ENCODE results near the gene ME1. TPM values are rescaled to one million over a fixed set of nuclear protein-coding genes. Genes with fewer than 3 reads are reported as not detected.

ME1 gene
- total RNA-seq, 1 donor from 2014 or later, result 88.7 TPM

- H3K9me3 Mint-ChIP-seq (ENCODE audit: low read depth), result no peaks in the 10 kb centered on the region
- no peak for TF ChIP-seq CTCF (IDR thresholded peaks at IDR 0.05)
- peaks cover 38% of the 10 kb centered on the region for H3K4me1 Mint-ChIP-seq (ENCODE audit: low read depth)
- no peak overlapping the region for H3K4me3 Mint-ChIP-seq (ENCODE audit: unreplicated experiment)
- H3K27ac Mint-ChIP-seq (ENCODE audit: unreplicated experiment), result peak overlapping the region; percentile 56
- no peak for DNase-seq (ENCODE audit: low spot score)
- no peaks in the 10 kb centered on the region for H3K27me3 Mint-ChIP-seq (ENCODE audit: low read depth)
- peaks cover 17% of the 10 kb centered on the region for H3K36me3 Mint-ChIP-seq (ENCODE audit: low read depth)
Measured at GRCh38 chr6:83309344-83309743, 121.5 kb downstream of the ME1 start.

GRCh38 chr6:83308833-83309232, 122.0 kb downstream of the ME1 start:
- DNase-seq (ENCODE audit: low spot score), result no peak

GRCh38 chr6:83307849-83308248, 123.0 kb downstream of the ME1 start:
- Mint-ChIP-seq H3K27ac (ENCODE audit: unreplicated experiment) (no peak overlapping the region), H3K4me3 (ENCODE audit: unreplicated experiment) (no peak overlapping the region), H3K27me3 (ENCODE audit: low read depth) (no peaks in the 10 kb centered on the region), H3K36me3 (ENCODE audit: low read depth) (peaks cover 16% of the 10 kb centered on the region), H3K4me1 (ENCODE audit: low read depth) (peaks cover 35% of the 10 kb centered on the region), H3K9me3 (ENCODE audit: low read depth) (no peaks in the 10 kb centered on the region)
- TF ChIP-seq CTCF (IDR thresholded peaks at IDR 0.05), result no peak
- DNase-seq (ENCODE audit: low spot score), result no peak

More at GRCh38 chr6:83308833-83309232, 122.0 kb downstream of the ME1 start:
- Mint-ChIP-seq H3K27ac (ENCODE audit: unreplicated experiment) (peak overlapping the region; percentile 53), H3K27me3 (ENCODE audit: low read depth) (no peaks in the 10 kb centered on the region), H3K4me3 (ENCODE audit: unreplicated experiment) (no peak overlapping the region), H3K4me1 (ENCODE audit: low read depth) (peaks cover 38% of the 10 kb centered on the region), H3K36me3 (ENCODE audit: low read depth) (peaks cover 17% of the 10 kb centered on the region), H3K9me3 (ENCODE audit: low read depth) (no peaks in the 10 kb centered on the region)
- no peak for TF ChIP-seq CTCF (IDR thresholded peaks at IDR 0.05)

GRCh38 chr6:83303426-83303825, 127.4 kb downstream of the ME1 start:
- no peak overlapping the region for H3K27ac Mint-ChIP-seq (ENCODE audit: unreplicated experiment)
- peaks cover 14% of the 10 kb centered on the region for H3K4me1 Mint-ChIP-seq (ENCODE audit: low read depth)
- H3K36me3 Mint-ChIP-seq (ENCODE audit: low read depth), result peaks cover 19% of the 10 kb centered on the region

GRCh38 chr6:83294676-83295075, 136.2 kb downstream of the ME1 start:
- Mint-ChIP-seq H3K9me3 (ENCODE audit: low read depth) (peaks cover 10% of the 10 kb centered on the region), H3K4me3 (ENCODE audit: unreplicated experiment) (no peak overlapping the region), H3K36me3 (ENCODE audit: low read depth) (peaks cover 38% of the 10 kb centered on the region), H3K27me3 (ENCODE audit: low read depth) (no peaks in the 10 kb centered on the region), H3K27ac (ENCODE audit: unreplicated experiment) (no peak overlapping the region), H3K4me1 (ENCODE audit: low read depth) (peaks cover 6% of the 10 kb centered on the region)
- peak; percentile 74 for DNase-seq (ENCODE audit: low spot score)
- TF ChIP-seq CTCF (IDR thresholded peaks at IDR 0.05), result no peak

More at GRCh38 chr6:83303426-83303825, 127.4 kb downstream of the ME1 start:
- H3K27me3 Mint-ChIP-seq (ENCODE audit: low read depth), result no peaks in the 10 kb centered on the region
- no peak overlapping the region for H3K4me3 Mint-ChIP-seq (ENCODE audit: unreplicated experiment)
- peaks cover 4% of the 10 kb centered on the region for H3K9me3 Mint-ChIP-seq (ENCODE audit: low read depth)
- TF ChIP-seq CTCF (IDR thresholded peaks at IDR 0.05), result no peak
- DNase-seq (ENCODE audit: low spot score), result no peak

Measured in chondrocyte (in vitro differentiated cells).